Pancreas (tissue), 10 donors: ENCODE results near the gene NMS. TPM values are rescaled to one million over a fixed set of nuclear protein-coding genes. Genes with fewer than 3 reads are reported as not detected.
"Not testable (repeated sequence)": the region's sequence is repeated elsewhere in the genome, so short reads cannot be mapped to it uniquely, and the experiment has no call there.

ENCODE experiments used
- ATAC-seq, 4 donors: fragments of 200-7000 bp; cut with Tn5 transposase; one replicate each; pipeline versions ENCODE4 v1.8.0 to v1.9.1; 2020; ENCODE audit warnings: mild to moderate bottlenecking in 4 of 4, moderate library complexity in 4 of 4
- DNase-seq, 6 donors: peaks; one replicate each; pipeline ENCODE4 v3.0.0-alpha.2; 2020
- FAIRE-seq: peaks from 2 replicates; lab custom pipeline; 2012; peaks lifted over from hg19 to GRCh38; lab: Jason Lieb, UNC
- H3K27ac ChIP-seq, 4 donors: fragments of 200-600 bp; sonication (generic); 1 replicate in 3 of 4; 2 replicates in 1 of 4; pipeline versions ENCODE4 v1.5.0 to v1.8.0; 2020
- H3K27me3 ChIP-seq, 4 donors: fragments of 200-600 bp; one replicate each; pipeline ENCODE4 v1.8.0; 2021
- H3K36me3 ChIP-seq, 3 donors: fragments of 200-600 bp; sonication (generic) in 1 of 3; one replicate each; pipeline versions ENCODE4 v1.5.0 to v1.8.0; 2020 to 2021
- H3K4me1 ChIP-seq, 3 donors: fragments of 200-600 bp; one replicate each; pipeline ENCODE4 v1.8.0; 2021
- H3K4me3 ChIP-seq, 4 donors: fragments of 200-600 bp; sonication (generic) in 2 of 4; one replicate each; pipeline versions ENCODE4 v1.5.0 to v1.8.0; 2020 to 2021
- H3K9me3 ChIP-seq, 4 donors: fragments of 200-600 bp; one replicate each; pipeline ENCODE4 v1.8.0; 2021
- CTCF ChIP-seq, 4 donors: fragments of 200-600 bp; sonication (generic) in 3 of 4; IDR thresholded peaks; one replicate each; pipeline versions ENCODE4 v1.5.0 to v1.8.0; 2021; ENCODE audit warnings: antibody characterized with exemption in 4 of 4
- WGBS, 2 donors: extraction: QIAGEN DNeasy Blood & Tissue Kit; methylation state at CpG; one replicate each; pipeline ENCODE4 v1.1.7; 2013; 5-methylcytosine and 5-hydroxymethylcytosine counted together
- intact Hi-C, 3 donors: fragments of 100-400 bp; cut with DNase I; formaldehyde crosslinking; loops; one replicate each; pipeline versions ENCODE4 v1.11.1 to v1.14.2; 2022
- polyA plus RNA-seq, 2 donors: library from polyadenylated mRNA; stranded (reverse); fragments of 200-250 nt; gene quantifications; one replicate each; pipeline ENCODE4 v1.2.3, GENCODE V29; 2013
- total RNA-seq, 6 donors: library from RNA; stranded (reverse); fragmentation: NEBNext Ultra II Directional in 4 of 6; extraction: Animal tissue kit (Norgen Biotek cat#: 25700) in 4 of 6; gene quantifications; one replicate each; pipeline versions ENCODE4 v1.2.1 to v1.2.4, GENCODE V29; 2021 to 2023
- donor health status: healthy with polysubstance abuse.
- donor health status: DM: no; HTN: no; CAD: no; lungs with moderate emphysema.
- donor health status: DM: no; HTN: no; CAD: no.
- donor health status: control.
- donor health status: control.
- donor health status: Bipolar disorder and iron deficiency.
- donor health status: DM: yes; HTN: yes; CAD: no.
- donor health status: DM: no; HTN: no; CAD: no.
- donor health status: DM: no; HTN: no; CAD: no.
- donor health status: DM: yes; HTN: yes; CAD: no.

The NMS gene
- total and polyA plus RNA-seq, 8 donors, result not detected

GRCh38 chr2:100453853-100454252, 16.4 kb upstream of the NMS start:
- ATAC-seq, result no peak
- no peak overlapping the region for H3K4me3 ChIP-seq
- no peaks in the 10 kb centered on the region for H3K4me1 ChIP-seq
- no peaks in the 10 kb centered on the region for H3K9me3 ChIP-seq
- WGBS, 2 donors, result 73 to 74% methylated on average over 4 of the region's 4 CpGs
- no peak for TF ChIP-seq CTCF (IDR thresholded peaks at IDR 0.05)
- H3K27ac ChIP-seq, result no peak overlapping the region
- no peaks in the 10 kb centered on the region for H3K27me3 ChIP-seq
- intact Hi-C loops, result no loop called here
- DNase-seq, result no peak
- FAIRE-seq, result no peak
- H3K36me3 ChIP-seq, result no peaks in the 10 kb centered on the region

GRCh38 chr2:100456357-100456756, 13.9 kb upstream of the NMS start:
- not testable (repeated sequence) for ATAC-seq, FAIRE-seq

GRCh38 chr2:100460904-100461530, 9.3 kb upstream of the NMS start:
- Histone ChIP-seq H3K27ac (no peak overlapping the region), H3K4me1 (no peaks in the 10 kb centered on the region), H3K36me3 (no peaks in the 10 kb centered on the region), H3K27me3 (no peaks in the 10 kb centered on the region), H3K9me3 (no peaks in the 10 kb centered on the region), H3K4me3 (no peak overlapping the region)
- no peak for TF ChIP-seq CTCF (IDR thresholded peaks at IDR 0.05)
- FAIRE-seq, result no peak
- ATAC-seq, result no peak
- no peak for DNase-seq
- intact Hi-C loops, result no loop called here
- WGBS, 2 donors, result 40 to 49% methylated on average over 1 of the region's 1 CpG

More at GRCh38 chr2:100456357-100456756, 13.9 kb upstream of the NMS start:
- H3K4me3 ChIP-seq, H3K9me3 ChIP-seq, H3K27ac ChIP-seq, intact Hi-C loops, H3K27me3 ChIP-seq, DNase-seq, H3K36me3 ChIP-seq, H3K4me1 ChIP-seq: not testable (repeated sequence)

GRCh38 chr2:100470898-100471514, 724 bp downstream of the NMS start:
- ATAC-seq (peak in 2 of 4 donors; percentile 34 to 74), FAIRE-seq (no peak), DNase-seq (peak in 1 of 6 donors; percentile 10)
- Histone ChIP-seq H3K4me1 (no peaks in the 10 kb centered on the region), H3K27me3 (peaks cover 0 to 5% (median 2%) of the 10 kb centered on the region in 4 donors), H3K4me3 (no peak overlapping the region), H3K36me3 (no peaks in the 10 kb centered on the region), H3K27ac (no peak overlapping the region), H3K9me3 (no peaks in the 10 kb centered on the region)
- intact Hi-C loops, result no loop called here
- WGBS, 2 donors, result 11 to 17% methylated on average over 16 of the region's 16 CpGs
- no peak for TF ChIP-seq CTCF (IDR thresholded peaks at IDR 0.05)

GRCh38 chr2:100476606-100477005, 6.3 kb downstream of the NMS start:
- H3K27me3 ChIP-seq, result peaks cover 0 to 5% (median 0%) of the 10 kb centered on the region in 4 donors
- H3K4me1 ChIP-seq, result no peaks in the 10 kb centered on the region
- TF ChIP-seq CTCF (IDR thresholded peaks at IDR 0.05), result no peak
- ATAC-seq, result no peak
- no peak for DNase-seq
- H3K4me3 ChIP-seq, result no peak overlapping the region
- no peak for FAIRE-seq
- no peaks in the 10 kb centered on the region for H3K36me3 ChIP-seq
- intact Hi-C loops, result no loop called here
- no peaks in the 10 kb centered on the region for H3K9me3 ChIP-seq
- WGBS, 2 donors, result 75 to 86% methylated on average over 8 of the region's 8 CpGs
- H3K27ac ChIP-seq, result no peak overlapping the region
